Nasal cavity respiratory epithelium epithelial cell of viscerocranial mucosa (primary cell): ENCODE measurements around the gene APOL1. TPM values are rescaled to one million over a fixed set of nuclear protein-coding genes. Genes with fewer than 3 reads are reported as not detected.

Experiments
- total RNA-seq: library from RNA; depleted of rRNA; stranded (reverse); fragments of >200 nt; gene quantifications from 2 replicates; pipeline ENCODE4 v1.2.3, GENCODE V29; 2014

APOL1 gene, protein sequence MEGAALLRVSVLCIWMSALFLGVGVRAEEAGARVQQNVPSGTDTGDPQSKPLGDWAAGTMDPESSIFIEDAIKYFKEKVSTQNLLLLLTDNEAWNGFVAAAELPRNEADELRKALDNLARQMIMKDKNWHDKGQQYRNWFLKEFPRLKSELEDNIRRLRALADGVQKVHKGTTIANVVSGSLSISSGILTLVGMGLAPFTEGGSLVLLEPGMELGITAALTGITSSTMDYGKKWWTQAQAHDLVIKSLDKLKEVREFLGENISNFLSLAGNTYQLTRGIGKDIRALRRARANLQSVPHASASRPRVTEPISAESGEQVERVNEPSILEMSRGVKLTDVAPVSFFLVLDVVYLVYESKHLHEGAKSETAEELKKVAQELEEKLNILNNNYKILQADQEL
- total RNA-seq, result 1.0 and 94.6 TPM in 2 replicates

DNA sequence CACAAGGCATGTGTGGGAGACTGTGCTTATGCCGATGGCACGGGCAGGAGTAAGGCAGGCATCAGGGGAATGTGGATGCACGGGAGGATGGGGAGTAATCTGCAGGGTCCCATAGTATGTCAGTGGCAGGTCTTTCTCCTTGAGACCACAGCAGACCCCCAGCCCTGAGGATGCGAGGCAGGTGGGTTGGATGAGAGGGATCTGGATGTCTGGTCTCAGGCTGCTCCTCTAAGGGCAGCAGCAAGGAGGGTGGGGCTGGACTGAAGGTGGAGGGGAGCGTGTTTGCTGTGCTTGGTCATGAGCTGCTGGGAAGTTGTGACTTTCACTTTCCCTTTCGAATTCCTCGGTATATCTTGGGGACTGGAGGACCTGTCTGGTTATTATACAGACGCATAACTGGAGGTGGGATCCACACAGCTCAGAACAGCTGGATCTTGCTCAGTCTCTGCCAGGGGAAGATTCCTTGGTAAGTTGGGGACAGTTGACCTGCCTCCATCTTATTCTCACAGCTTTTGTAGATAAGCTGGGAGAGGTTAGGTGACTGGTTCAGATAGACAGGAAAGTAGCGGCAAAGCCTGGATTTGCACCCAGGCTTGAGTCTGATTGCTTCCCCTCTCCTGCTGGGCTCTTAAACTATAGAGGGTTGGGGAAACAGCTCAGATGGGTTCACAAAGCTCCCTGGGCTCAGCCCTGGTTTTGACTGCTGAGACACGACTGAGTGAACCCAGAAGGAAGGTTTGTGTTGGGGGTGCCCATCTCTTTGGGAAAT lies at the start of gene APOL1:
Gene APOL1, plus strand, starts transcription at position 380 of the 769 bp plus-strand sequence. CDS start 1,823 bp downstream, outside the sequence.

DNA sequence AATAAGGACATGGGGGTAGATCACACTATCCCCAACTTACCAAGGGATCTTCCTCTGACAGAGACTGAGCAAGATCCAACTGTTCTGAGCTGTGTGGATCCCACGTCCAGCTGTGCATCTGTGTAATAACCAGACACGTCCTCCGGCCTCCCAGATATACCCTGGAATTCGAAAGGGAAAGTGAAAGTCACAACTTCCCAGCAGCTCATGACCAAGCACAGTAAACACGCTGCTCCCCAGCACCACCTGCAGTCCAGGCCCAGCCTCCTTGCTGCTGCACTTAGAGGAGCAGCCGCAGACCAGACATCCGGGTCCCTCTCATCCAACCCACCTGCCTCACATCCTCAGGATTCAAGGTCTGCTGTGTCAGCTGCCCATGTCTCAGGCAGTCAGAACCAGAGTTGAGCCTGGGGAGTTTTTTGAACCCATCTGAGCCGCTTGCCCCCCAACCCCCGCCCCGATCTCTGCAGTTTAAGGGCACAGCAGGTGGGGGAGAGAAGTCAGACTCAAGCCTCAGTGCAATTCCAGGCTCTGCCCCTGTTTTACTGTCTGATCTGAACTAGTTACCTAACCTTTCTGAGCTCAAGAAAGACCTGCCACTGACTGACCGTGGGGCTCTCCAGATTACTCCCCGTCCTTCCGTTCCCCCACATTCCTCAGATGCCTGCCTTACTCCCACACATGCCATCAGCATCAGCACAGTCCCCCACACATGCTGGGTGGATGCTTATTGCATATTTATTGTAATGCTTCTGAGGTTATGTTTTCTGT lies 13.3 kb upstream of the APOL1 start, which contains the start of gene APOL2:
Gene APOL2, minus strand, starts transcription at position 127 of the 771 bp plus-strand sequence. CDS start 6,365 bp downstream, outside the sequence.

Other genes with a start within 250 kb of the APOL1 start
- gene RBFOX2, start 224.3 kb upstream of the APOL1 start, total RNA-seq, result 93.0 and 118 TPM in 2 replicates
- 2.8 TPM in 1 of 2 replicates, not detected in the other for gene APOL3, start 92.4 kb upstream of the APOL1 start, total RNA-seq
- gene APOL4, start 51.3 kb upstream of the APOL1 start, total RNA-seq, result 0.34 and 1.3 TPM in 2 replicates
- gene APOL2, start 13.6 kb upstream of the APOL1 start, total RNA-seq, result 5.8 and 21.4 TPM in 2 replicates
- gene MYH9, start 134.8 kb downstream of the APOL1 start, total RNA-seq, result 586 and 1,008 TPM in 2 replicates
- 18.1 and 20.6 TPM in 2 replicates for gene TXN2, start 228.5 kb downstream of the APOL1 start, total RNA-seq